Astrocyte (in vitro differentiated cells and primary cell): ENCODE results near the gene ARL4A. TPM values are rescaled to one million over a fixed set of nuclear protein-coding genes. Genes with fewer than 3 reads are reported as not detected.

Experiments
- DNase-seq: peaks from one replicate; pipeline ENCODE4 v3.0.0-alpha.2; 2010; ENCODE audit warnings: low read depth
- FAIRE-seq: peaks from 2 replicates; lab custom pipeline; 2011; peaks lifted over from hg19 to GRCh38; lab: Jason Lieb, UNC
- H2AFZ ChIP-seq: 2 replicates; pipeline ENCODE4 v1.6.0; 2012; ENCODE audit warnings: low read depth, low read length, inconsistent platforms
- H3K27ac ChIP-seq: 2 replicates; pipeline ENCODE4 v1.5.1; 2011; ENCODE audit warnings: low read depth, low read length, inconsistent platforms
- H3K27me3 ChIP-seq: 2 replicates; pipeline ENCODE4 v1.6.0; 2011; ENCODE audit warnings: low read length, inconsistent platforms; ENCODE audit not compliant: insufficient read depth
- H3K36me3 ChIP-seq: 2 replicates; pipeline ENCODE4 v1.5.1; 2011; ENCODE audit warnings: low read length, inconsistent platforms; ENCODE audit not compliant: insufficient read depth
- H3K4me1 ChIP-seq: 2 replicates; pipeline ENCODE4 v1.5.1; 2011; ENCODE audit warnings: low read length, inconsistent platforms; ENCODE audit not compliant: insufficient read depth
- H3K4me2 ChIP-seq: 2 replicates; pipeline ENCODE4 v1.6.0; 2012; ENCODE audit warnings: low read length, inconsistent platforms
- H3K4me3 ChIP-seq: 2 replicates; pipeline ENCODE4 v1.5.1; 2011; ENCODE audit warnings: low read depth, mild to moderate bottlenecking, low read length, inconsistent platforms; ENCODE audit not compliant: insufficient read depth
- H3K79me2 ChIP-seq: 2 replicates; pipeline ENCODE4 v1.6.0; 2012; ENCODE audit warnings: mild to moderate bottlenecking, low read length, inconsistent platforms; ENCODE audit not compliant: insufficient read depth
- H3K9ac ChIP-seq: 2 replicates; pipeline ENCODE4 v1.6.0; 2012; ENCODE audit warnings: mild to moderate bottlenecking, low read length, inconsistent platforms
- H3K9me3 ChIP-seq: 2 replicates; pipeline ENCODE4 v1.5.1; 2012; ENCODE audit warnings: low read depth, mild to moderate bottlenecking, low read length, inconsistent platforms; ENCODE audit not compliant: insufficient read depth
- H4K20me1 ChIP-seq: 2 replicates; pipeline ENCODE4 v1.6.0; 2012; ENCODE audit warnings: low read length, inconsistent platforms; ENCODE audit not compliant: insufficient read depth
- H3K27ac Mint-ChIP-seq: one replicate; pipeline ENCODE4 v1.8.0; 2021; ENCODE audit warnings: mild to moderate bottlenecking, mixed read lengths; ENCODE audit not compliant: unreplicated experiment
- H3K27me3 Mint-ChIP-seq: one replicate; pipeline ENCODE4 v1.8.0; 2021; ENCODE audit warnings: low read depth, mixed read lengths; ENCODE audit not compliant: unreplicated experiment
- H3K36me3 Mint-ChIP-seq: one replicate; pipeline ENCODE4 v1.8.0; 2021; ENCODE audit warnings: low read depth, mixed read lengths; ENCODE audit not compliant: unreplicated experiment
- H3K4me1 Mint-ChIP-seq: one replicate; pipeline ENCODE4 v1.8.0; 2021; ENCODE audit warnings: low read depth, mixed read lengths; ENCODE audit not compliant: unreplicated experiment
- H3K4me3 Mint-ChIP-seq: one replicate; pipeline ENCODE4 v1.8.0; 2021; ENCODE audit warnings: mild to moderate bottlenecking, moderate library complexity, mixed read lengths; ENCODE audit not compliant: unreplicated experiment
- H3K9me3 Mint-ChIP-seq: one replicate; pipeline ENCODE4 v1.8.0; 2021; ENCODE audit warnings: mild to moderate bottlenecking, mixed read lengths; ENCODE audit not compliant: unreplicated experiment
- EZH2 ChIP-seq: IDR thresholded peaks from 2 replicates; pipeline ENCODE4 v1.6.1; 2012; ENCODE audit warnings: mild to moderate bottlenecking, low read length, inconsistent platforms; ENCODE audit not compliant: insufficient read depth
- total RNA-seq: library from RNA; stranded (reverse); gene quantifications from 2 replicates; pipeline ENCODE4 v1.2.1, GENCODE V29; 2021
- TF ChIP-seq, protein P1 (sequence below): IDR thresholded peaks from 2 replicates; pipeline ENCODE4 v1.5.1; 2011; ENCODE audit warnings: low read depth, mild to moderate bottlenecking, inconsistent platforms, low read length, moderate library complexity; ENCODE audit not compliant: insufficient read depth

ARL4A gene
- total RNA-seq, 1 donor from 2014 or later = 34.6 TPM

DNA sequence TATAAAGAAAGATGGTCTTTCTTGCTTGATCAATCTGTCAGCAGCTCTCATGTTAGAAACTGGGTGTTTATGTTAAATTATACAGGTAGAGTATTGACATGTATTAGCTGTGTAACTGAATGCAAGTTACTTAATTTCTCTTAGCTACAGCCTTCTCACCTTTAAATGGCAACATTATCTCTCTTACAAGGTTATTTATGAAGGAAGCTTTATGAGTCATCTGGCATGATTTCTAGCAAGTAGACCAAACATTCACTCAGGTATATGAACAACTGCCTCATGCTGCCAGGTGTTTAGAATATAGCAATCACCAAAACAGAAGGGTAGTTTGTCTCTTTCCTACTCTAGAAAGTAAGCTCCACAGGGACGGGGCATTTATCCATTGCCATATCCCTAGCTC lies 8.5 kb downstream of the ARL4A start:
- H3K4me1 ChIP-seq = no peaks in the 10 kb centered on the region
- Mint-ChIP-seq H3K9me3 (peaks cover 6% of the 10 kb centered on the region), H3K27me3 (no peaks in the 10 kb centered on the region), H3K4me1 (peaks cover 8% of the 10 kb centered on the region), H3K36me3 (peaks cover 2% of the 10 kb centered on the region), H3K27ac (no peak overlapping the region), H3K4me3 (no peak overlapping the region)
- no peak overlapping the region for H3K4me3 ChIP-seq
- no peaks in the 10 kb centered on the region for H3K9me3 ChIP-seq
- H3K4me2 ChIP-seq = no peak overlapping the region
- H4K20me1 ChIP-seq = no peaks in the 10 kb centered on the region
- FAIRE-seq (no peak), DNase-seq (no peak)
- H3K27ac ChIP-seq = no peak overlapping the region
- H2AFZ ChIP-seq = no peak overlapping the region
- TF ChIP-seq, protein P1, sequence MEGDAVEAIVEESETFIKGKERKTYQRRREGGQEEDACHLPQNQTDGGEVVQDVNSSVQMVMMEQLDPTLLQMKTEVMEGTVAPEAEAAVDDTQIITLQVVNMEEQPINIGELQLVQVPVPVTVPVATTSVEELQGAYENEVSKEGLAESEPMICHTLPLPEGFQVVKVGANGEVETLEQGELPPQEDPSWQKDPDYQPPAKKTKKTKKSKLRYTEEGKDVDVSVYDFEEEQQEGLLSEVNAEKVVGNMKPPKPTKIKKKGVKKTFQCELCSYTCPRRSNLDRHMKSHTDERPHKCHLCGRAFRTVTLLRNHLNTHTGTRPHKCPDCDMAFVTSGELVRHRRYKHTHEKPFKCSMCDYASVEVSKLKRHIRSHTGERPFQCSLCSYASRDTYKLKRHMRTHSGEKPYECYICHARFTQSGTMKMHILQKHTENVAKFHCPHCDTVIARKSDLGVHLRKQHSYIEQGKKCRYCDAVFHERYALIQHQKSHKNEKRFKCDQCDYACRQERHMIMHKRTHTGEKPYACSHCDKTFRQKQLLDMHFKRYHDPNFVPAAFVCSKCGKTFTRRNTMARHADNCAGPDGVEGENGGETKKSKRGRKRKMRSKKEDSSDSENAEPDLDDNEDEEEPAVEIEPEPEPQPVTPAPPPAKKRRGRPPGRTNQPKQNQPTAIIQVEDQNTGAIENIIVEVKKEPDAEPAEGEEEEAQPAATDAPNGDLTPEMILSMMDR = no peak
- no peak for TF ChIP-seq EZH2
- H3K79me2 ChIP-seq = peaks cover 9% of the 10 kb centered on the region
- no peak overlapping the region for H3K9ac ChIP-seq
- H3K36me3 ChIP-seq = no peaks in the 10 kb centered on the region
- H3K27me3 ChIP-seq = no peaks in the 10 kb centered on the region

DNA sequence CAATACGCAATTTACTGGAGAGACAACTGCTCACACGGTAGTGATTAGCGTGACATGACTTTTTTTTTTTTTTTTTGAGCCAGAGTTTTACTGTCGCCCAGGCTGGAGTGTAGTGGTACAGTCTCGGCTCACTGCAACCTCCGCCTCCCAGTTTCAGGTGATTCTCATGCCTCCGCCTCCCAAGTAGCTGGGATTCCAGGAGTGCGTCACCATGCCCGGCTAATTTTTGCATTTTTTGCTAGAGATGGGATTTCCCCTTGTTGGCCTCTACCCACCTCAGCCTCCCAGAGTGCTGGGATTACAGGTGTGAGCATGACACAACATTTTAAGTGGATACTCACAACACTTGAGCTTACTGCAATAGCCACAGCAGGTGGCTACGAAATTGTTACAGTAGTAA lies 11.9 kb downstream of the ARL4A start:
- no peak overlapping the region for H3K4me2 ChIP-seq
- peaks cover 11% of the 10 kb centered on the region for H3K9me3 Mint-ChIP-seq
- H3K36me3 ChIP-seq = no peaks in the 10 kb centered on the region
- H3K27ac Mint-ChIP-seq = no peak overlapping the region
- no peak overlapping the region for H3K9ac ChIP-seq
- H3K27me3 ChIP-seq = no peaks in the 10 kb centered on the region
- H3K4me3 ChIP-seq = no peak overlapping the region
- no peaks in the 10 kb centered on the region for H4K20me1 ChIP-seq
- no peak overlapping the region for H2AFZ ChIP-seq
- no peaks in the 10 kb centered on the region for H3K9me3 ChIP-seq
- FAIRE-seq (no peak), DNase-seq (no peak)
- H3K4me3 Mint-ChIP-seq = no peak overlapping the region
- TF ChIP-seq, protein P1 = no peak
- no peak for TF ChIP-seq EZH2
- no peak overlapping the region for H3K27ac ChIP-seq
- no peaks in the 10 kb centered on the region for H3K4me1 ChIP-seq
- H3K36me3 Mint-ChIP-seq = peaks cover 5% of the 10 kb centered on the region
- no peaks in the 10 kb centered on the region for H3K79me2 ChIP-seq
- no peaks in the 10 kb centered on the region for H3K27me3 Mint-ChIP-seq
- peaks cover 5% of the 10 kb centered on the region for H3K4me1 Mint-ChIP-seq

DNA sequence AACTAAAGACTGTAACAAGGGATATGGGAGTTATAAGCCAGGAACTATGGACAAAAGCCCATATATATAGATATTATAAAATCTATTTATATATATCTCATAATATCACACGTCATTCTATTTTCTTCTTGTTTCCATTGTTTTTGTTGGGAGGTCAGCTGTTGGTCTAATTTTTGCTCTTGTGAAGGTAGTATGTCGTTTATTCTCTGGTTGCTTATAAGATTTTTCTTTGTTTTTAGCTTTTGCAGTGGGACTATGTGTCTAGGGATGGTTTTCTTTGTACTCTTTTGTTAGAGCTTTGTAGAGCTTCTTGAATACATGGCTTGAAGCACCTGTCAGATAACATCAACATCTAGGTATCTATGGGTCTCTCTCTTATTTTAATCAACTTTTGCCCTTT lies 14.0 kb downstream of the ARL4A start:
- H3K27ac Mint-ChIP-seq = no peak overlapping the region

More for the DNA sequence above, 14.0 kb downstream of the ARL4A start:
- peaks cover 5% of the 10 kb centered on the region for H3K4me1 Mint-ChIP-seq
- Histone ChIP-seq H3K4me1 (no peaks in the 10 kb centered on the region), H3K36me3 (no peaks in the 10 kb centered on the region), H3K27ac (no peak overlapping the region), H3K9me3 (no peaks in the 10 kb centered on the region), H3K27me3 (no peaks in the 10 kb centered on the region), H3K4me3 (no peak overlapping the region), H3K4me2 (no peak overlapping the region), H3K79me2 (no peaks in the 10 kb centered on the region), H2AFZ (no peak overlapping the region), H3K9ac (no peak overlapping the region), H4K20me1 (no peaks in the 10 kb centered on the region)
- no peak for DNase-seq
- TF ChIP-seq, protein P1 = no peak
- no peak for TF ChIP-seq EZH2
- no peaks in the 10 kb centered on the region for H3K27me3 Mint-ChIP-seq
- H3K9me3 Mint-ChIP-seq = peaks cover 11% of the 10 kb centered on the region
- no peak for FAIRE-seq
- H3K36me3 Mint-ChIP-seq = peaks cover 3% of the 10 kb centered on the region
- no peak overlapping the region for H3K4me3 Mint-ChIP-seq
